Astrocyte of the cerebellum (primary cell): ENCODE data around the gene NAA35.

Experiments used
- DNase-seq: peaks from one replicate; pipeline ENCODE4 v3.0.0-alpha.2; 2011; ENCODE audit warnings: low read depth
- H3K4me3 ChIP-seq: 2 replicates; pipeline ENCODE4 v1.5.1; 2011; ENCODE audit warnings: mild to moderate bottlenecking, low read depth, low read length, moderate library complexity
- CTCF ChIP-seq: IDR thresholded peaks from 2 replicates; pipeline ENCODE4 v1.5.1; 2012; ENCODE audit warnings: low read length, low read depth, moderate library complexity, mild to moderate bottlenecking; ENCODE audit errors: missing control alignments
- in situ Hi-C: cut with HindIII; loops from 2 replicates; pipeline ENCODE4 v1.10.0; 2017; ENCODE audit warnings: low sequenced_read_pairs

Gene NAA35

DNA sequence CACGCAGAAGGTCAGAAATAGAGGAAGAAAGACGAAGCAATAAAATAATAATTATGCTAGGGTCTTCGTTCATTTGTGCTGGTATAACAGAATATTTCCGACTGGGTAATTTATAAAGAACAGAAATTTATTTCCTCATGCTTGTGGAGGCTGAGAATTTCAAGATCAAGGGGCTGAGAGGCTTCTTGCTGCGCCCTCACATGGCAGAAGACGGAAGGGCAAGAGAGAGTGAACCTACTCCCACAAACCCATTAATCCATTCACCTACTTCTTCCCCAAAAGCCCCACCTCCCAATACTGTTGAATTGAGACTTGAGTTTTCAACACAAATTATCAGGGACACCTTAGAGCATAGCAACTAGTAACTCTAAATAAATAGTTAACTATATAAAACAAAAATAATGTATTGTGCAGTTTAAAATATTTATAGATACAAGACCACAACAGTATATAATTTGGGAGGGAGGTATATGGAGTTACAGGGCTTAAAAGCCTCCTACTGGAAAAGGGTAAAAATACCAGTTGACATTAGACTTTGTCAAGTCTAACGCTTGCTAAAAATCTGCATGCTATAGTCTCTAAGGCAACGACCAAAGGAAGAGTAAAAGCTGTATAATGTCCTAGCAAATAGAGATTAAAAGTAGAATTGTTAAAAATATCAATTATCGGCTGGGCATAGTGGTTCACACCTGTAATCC lies 40.3 kb upstream of the NAA35 start:
- no peak overlapping the region for H3K4me3 ChIP-seq
- in situ Hi-C loops, result no loop called here
- TF ChIP-seq CTCF, result peak; percentile 53
- no peak for DNase-seq

DNA sequence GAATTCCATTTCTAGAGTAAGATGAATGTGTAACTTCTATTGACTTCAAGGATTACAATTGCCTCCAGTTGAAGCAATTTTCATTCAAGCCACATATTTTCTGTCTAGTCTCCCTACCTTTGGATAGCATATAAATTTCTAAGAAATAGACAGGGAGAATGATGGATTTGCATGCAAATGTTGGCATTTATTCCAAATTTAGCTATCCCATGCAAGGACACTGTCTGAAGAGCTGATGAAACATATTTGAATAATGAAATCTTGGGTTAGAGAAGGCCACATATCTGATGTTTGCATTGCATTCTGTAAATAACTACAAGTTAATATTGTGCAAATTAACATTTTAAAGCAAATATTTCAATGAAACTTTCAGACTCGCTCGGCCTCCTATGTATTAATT lies 36.0 kb upstream of the NAA35 start:
- no peak for TF ChIP-seq CTCF
- no peak for DNase-seq

DNA sequence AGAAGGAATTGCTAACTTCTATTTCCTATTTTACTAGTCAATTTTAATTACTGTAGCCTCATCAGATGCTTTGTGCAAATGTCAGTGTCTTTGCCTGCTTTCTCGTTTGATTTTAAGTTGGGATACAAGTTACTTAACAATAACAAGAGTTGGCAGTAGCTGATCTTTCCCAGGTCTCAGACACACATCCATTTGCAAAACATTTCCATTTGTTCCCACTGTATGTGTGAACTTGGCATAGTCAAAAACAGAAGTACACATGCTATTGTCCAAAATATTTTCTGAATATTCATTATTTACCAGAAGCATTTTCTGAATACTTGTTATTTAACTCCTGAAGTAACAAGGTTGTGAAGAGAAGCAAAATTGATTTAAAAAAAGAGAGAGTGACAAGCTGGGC lies 35.0 kb upstream of the NAA35 start:
- no peak for TF ChIP-seq CTCF
- in situ Hi-C loops, result no loop called here
- H3K4me3 ChIP-seq, result no peak overlapping the region
- DNase-seq, result no peak

More for the DNA sequence above, 36.0 kb upstream of the NAA35 start:
- no peak overlapping the region for H3K4me3 ChIP-seq
- in situ Hi-C loops, result no loop called here

DNA sequence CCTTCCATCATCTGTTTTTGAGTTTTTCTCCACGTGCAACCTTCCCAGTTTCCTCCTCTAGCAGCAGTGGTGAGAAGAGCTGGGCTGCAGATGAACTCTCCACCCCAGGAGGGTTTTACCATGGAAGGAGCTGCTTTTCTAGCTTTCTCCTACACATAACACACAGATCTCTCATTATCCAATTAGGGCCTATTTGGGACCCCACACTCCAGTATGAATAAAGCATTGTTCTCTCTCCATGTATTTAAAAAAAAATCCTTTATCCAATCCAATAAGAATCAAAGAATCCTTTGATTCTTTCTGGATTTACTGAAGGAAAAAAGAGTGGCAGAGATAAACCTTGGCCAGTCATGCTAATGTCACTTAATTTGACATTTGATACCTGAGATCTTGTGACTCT lies 31.6 kb upstream of the NAA35 start:
- in situ Hi-C loops, result no loop called here
- H3K4me3 ChIP-seq, result no peak overlapping the region
- no peak for DNase-seq
- TF ChIP-seq CTCF, result no peak

- DNase-seq, result no peak
- H3K4me3 ChIP-seq, result no peak overlapping the region
- no peak for TF ChIP-seq CTCF
- in situ Hi-C loops, result no loop called here
These were observed 26.8 kb upstream of the NAA35 start for GRCh38 chr9:85914108-85914507.

- H3K4me3 ChIP-seq, result no peak overlapping the region
- TF ChIP-seq CTCF, result no peak
- in situ Hi-C loops, result no loop called here
- no peak for DNase-seq
These were observed 23.2 kb upstream of the NAA35 start for GRCh38 chr9:85917756-85918155.
